ENCODE data around the gene LIPT2. TPM values are rescaled to one million over a fixed set of nuclear protein-coding genes. Genes with fewer than 3 reads are reported as not detected.

LIPT2 gene
- polyA plus RNA-seq, 1 donor from 2014 or later: 11.3 TPM

GRCh38 chr11:74473382-74474173 lies 19.9 kb downstream of the LIPT2 start:
- no peak overlapping the region for H3K27ac ChIP-seq (ENCODE audit: low read length)
- no peaks in the 10 kb centered on the region for H3F3A ChIP-seq (ENCODE audit: insufficient read depth, low read length, poor library complexity, severe bottlenecking)
- no peaks in the 10 kb centered on the region for H3K9me2 ChIP-seq (ENCODE audit: insufficient read depth, low read length)
- H3K9me3 ChIP-seq (ENCODE audit: low read length): no peaks in the 10 kb centered on the region
- no peak overlapping the region for H3K9ac ChIP-seq (ENCODE audit: low read length)
- H4K20me1 ChIP-seq (ENCODE audit: insufficient read depth): no peaks in the 10 kb centered on the region
- no peaks in the 10 kb centered on the region for H3K27me3 ChIP-seq (ENCODE audit: insufficient read depth, low read depth, low read length)
- no peak overlapping the region for H3K4me2 ChIP-seq (ENCODE audit: low read length)
- H2AFZ ChIP-seq (ENCODE audit: low read depth, low read length): no peak overlapping the region
- TF ChIP-seq TAF1 (IDR thresholded peaks at IDR 0.05; ENCODE audit: low read depth): no peak
- TF ChIP-seq SMC3 (conservative IDR thresholded peaks at IDR 0.05; ENCODE audit: poor library complexity): no peak
- no peak for TF ChIP-seq RAD21 (conservative IDR thresholded peaks at IDR 0.05)
- no peak for TF ChIP-seq EP300 (conservative IDR thresholded peaks at IDR 0.05; ENCODE audit: poor library complexity, severe bottlenecking)
- TF ChIP-seq, protein P1, sequence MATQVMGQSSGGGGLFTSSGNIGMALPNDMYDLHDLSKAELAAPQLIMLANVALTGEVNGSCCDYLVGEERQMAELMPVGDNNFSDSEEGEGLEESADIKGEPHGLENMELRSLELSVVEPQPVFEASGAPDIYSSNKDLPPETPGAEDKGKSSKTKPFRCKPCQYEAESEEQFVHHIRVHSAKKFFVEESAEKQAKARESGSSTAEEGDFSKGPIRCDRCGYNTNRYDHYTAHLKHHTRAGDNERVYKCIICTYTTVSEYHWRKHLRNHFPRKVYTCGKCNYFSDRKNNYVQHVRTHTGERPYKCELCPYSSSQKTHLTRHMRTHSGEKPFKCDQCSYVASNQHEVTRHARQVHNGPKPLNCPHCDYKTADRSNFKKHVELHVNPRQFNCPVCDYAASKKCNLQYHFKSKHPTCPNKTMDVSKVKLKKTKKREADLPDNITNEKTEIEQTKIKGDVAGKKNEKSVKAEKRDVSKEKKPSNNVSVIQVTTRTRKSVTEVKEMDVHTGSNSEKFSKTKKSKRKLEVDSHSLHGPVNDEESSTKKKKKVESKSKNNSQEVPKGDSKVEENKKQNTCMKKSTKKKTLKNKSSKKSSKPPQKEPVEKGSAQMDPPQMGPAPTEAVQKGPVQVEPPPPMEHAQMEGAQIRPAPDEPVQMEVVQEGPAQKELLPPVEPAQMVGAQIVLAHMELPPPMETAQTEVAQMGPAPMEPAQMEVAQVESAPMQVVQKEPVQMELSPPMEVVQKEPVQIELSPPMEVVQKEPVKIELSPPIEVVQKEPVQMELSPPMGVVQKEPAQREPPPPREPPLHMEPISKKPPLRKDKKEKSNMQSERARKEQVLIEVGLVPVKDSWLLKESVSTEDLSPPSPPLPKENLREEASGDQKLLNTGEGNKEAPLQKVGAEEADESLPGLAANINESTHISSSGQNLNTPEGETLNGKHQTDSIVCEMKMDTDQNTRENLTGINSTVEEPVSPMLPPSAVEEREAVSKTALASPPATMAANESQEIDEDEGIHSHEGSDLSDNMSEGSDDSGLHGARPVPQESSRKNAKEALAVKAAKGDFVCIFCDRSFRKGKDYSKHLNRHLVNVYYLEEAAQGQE (IDR thresholded peaks at IDR 0.05; ENCODE audit: borderline replicate concordance): no peak
- no peak for TF ChIP-seq CTCF (IDR thresholded peaks at IDR 0.05; ENCODE audit: poor library complexity, severe bottlenecking)
- no peak for TF ChIP-seq MXI1 (conservative IDR thresholded peaks at IDR 0.05; ENCODE audit: poor library complexity, severe bottlenecking)
- H3K79me2 ChIP-seq (replicated peaks; ENCODE audit: insufficient read depth, low read length): no peaks in the 10 kb centered on the region
- H3K4me3 ChIP-seq (ENCODE audit: low read length): no peak overlapping the region
- H3K36me3 ChIP-seq (ENCODE audit: insufficient read depth, low read length): no peaks in the 10 kb centered on the region

- H3K27me3 ChIP-seq (ENCODE audit: insufficient read depth, low read depth, low read length): no peaks in the 10 kb centered on the region
- no peaks in the 10 kb centered on the region for H3K9me2 ChIP-seq (ENCODE audit: insufficient read depth, low read length)
- H3K9ac ChIP-seq (ENCODE audit: low read length): no peak overlapping the region
- H2AFZ ChIP-seq (ENCODE audit: low read depth, low read length): no peak overlapping the region
- H3K4me3 ChIP-seq (ENCODE audit: low read length): no peak overlapping the region
- H3F3A ChIP-seq (ENCODE audit: insufficient read depth, low read length, poor library complexity, severe bottlenecking): no peaks in the 10 kb centered on the region
- no peaks in the 10 kb centered on the region for H3K79me2 ChIP-seq (replicated peaks; ENCODE audit: insufficient read depth, low read length)
- H4K20me1 ChIP-seq (ENCODE audit: insufficient read depth): no peaks in the 10 kb centered on the region
- H3K27ac ChIP-seq (ENCODE audit: low read length): no peak overlapping the region
- no peak overlapping the region for H3K4me2 ChIP-seq (ENCODE audit: low read length)
- H3K36me3 ChIP-seq (ENCODE audit: insufficient read depth, low read length): no peaks in the 10 kb centered on the region
- TF ChIP-seq SMC3 (conservative IDR thresholded peaks at IDR 0.05; ENCODE audit: poor library complexity): no peak
- no peaks in the 10 kb centered on the region for H3K9me3 ChIP-seq (ENCODE audit: low read length)
Observed at GRCh38 chr11:74471668-74472429, 21.7 kb downstream of the LIPT2 start.

All from neural cell (in vitro differentiated cells).